Esophagus muscularis mucosa (tissue), 3 donors: ENCODE data around the gene OLFML2B.

Experiments
- CTCF ChIP-seq, 3 experiments: fragments of 200-600 bp in 2 of 3; fragments of 450-650 bp in 1 of 3; sonication (generic) in 2 of 3; IDR thresholded peaks; one replicate each; pipeline ENCODE4 v1.5.1; 2017 to 2019; ENCODE audit warnings: antibody characterized with exemption in 3 of 3, mild to moderate bottlenecking in 2 of 3, moderate library complexity in 1 of 3
- POLR2A ChIP-seq: fragments of 450-650 bp; IDR thresholded peaks from one replicate; pipeline ENCODE4 v1.6.1; 2017; ENCODE audit warnings: antibody characterized with exemption, moderate library complexity, mild to moderate bottlenecking, low read depth
- POLR2AphosphoS5 ChIP-seq, 2 donors: sonication (generic); formaldehyde crosslinking; IDR thresholded peaks; one replicate each; pipeline ENCODE4 v1.6.1; 2017; ENCODE audit warnings: antibody characterized with exemption in 2 of 2

GRCh38 chr1:162003061-162003829, 20.4 kb downstream of the OLFML2B start:
- TF ChIP-seq CTCF (IDR thresholded peaks at IDR 0.05), result no peak
- TF ChIP-seq POLR2A, result no peak
- no peak for TF ChIP-seq POLR2AphosphoS5 (IDR thresholded peaks at IDR 0.05)
